SK-N-SH (cell line): ENCODE results near the gene DDAH2. TPM values are rescaled to one million over a fixed set of nuclear protein-coding genes. Genes with fewer than 3 reads are reported as not detected.

ENCODE experiments used
- CTCF ChIA-PET: fragments of 300-600, 350-600 bp; formaldehyde crosslinking; extraction: SDS; loops from one replicate; lab custom pipeline; 2021; lab: Yijun Ruan, JAX
- POLR2A ChIA-PET: fragments of 350-600 bp; sonication (Branson Sonifier 250); formaldehyde crosslinking; extraction: SDS; loops from one replicate; lab custom pipeline; 2020; ENCODE audit warnings: antibody characterized with exemption, inconsistent platforms; lab: Yijun Ruan, JAX
- DNase-seq: peaks from one replicate; pipeline ENCODE4 v3.0.0; 2012
- H2AFZ ChIP-seq: fragments of 200-600 bp; sonication (generic); 2 replicates; pipeline ENCODE4 v1.8.1; 2016; ENCODE audit warnings: antibody characterized with exemption, mild to moderate bottlenecking, low read depth
- H3F3A ChIP-seq: fragments of 200-600 bp; sonication (generic); replicated peaks from 2 replicates; pipeline ENCODE3; 2016; ENCODE audit warnings: antibody characterized with exemption, mild to moderate bottlenecking; ENCODE audit not compliant: insufficient read depth
- H3K27ac ChIP-seq, 2 experiments: fragments of 200-500 bp in 1 of 2; fragments of 200-600 bp in 1 of 2; sonication (Bioruptor generic) in 1 of 2; sonication (generic), shearing (Covaris generic) in 1 of 2; 2 replicates each; pipeline versions ENCODE4 v1.5.1 to v1.6.1; 2014 to 2016; ENCODE audit warnings: low read depth in 2 of 2, inconsistent platforms in 1 of 2, low read length in 1 of 2, mild to moderate bottlenecking in 1 of 2, mixed read lengths in 1 of 2
- H3K27me3 ChIP-seq: fragments of 200-600 bp; sonication (generic), shearing (Covaris generic); 2 replicates; pipeline ENCODE4 v1.6.1; 2016; ENCODE audit warnings: mixed run types; ENCODE audit not compliant: insufficient read depth
- H3K36me3 ChIP-seq, 2 experiments: fragments of 200-500 bp in 1 of 2; fragments of 200-600 bp in 1 of 2; sonication (Bioruptor generic) in 1 of 2; sonication (generic) in 1 of 2; replicated peaks in 1 of 2; 2 replicates each; pipeline versions ENCODE3 to v1.5.1; 2014 to 2016; ENCODE audit warnings: low read length in 1 of 2, mild to moderate bottlenecking in 1 of 2; ENCODE audit not compliant: insufficient read depth in 2 of 2, control insufficient read depth in 1 of 2
- H3K4me1 ChIP-seq, 2 experiments: fragments of 200-500 bp in 1 of 2; fragments of 200-600 bp in 1 of 2; sonication (Bioruptor generic) in 1 of 2; sonication (generic), shearing (Covaris generic) in 1 of 2; 2 replicates each; pipeline versions ENCODE4 v1.5.1 to v1.6.1; 2014 to 2016; ENCODE audit warnings: low read depth in 1 of 2, low read length in 1 of 2, mixed run types in 1 of 2; ENCODE audit not compliant: insufficient read depth in 2 of 2, control insufficient read depth in 1 of 2
- H3K4me2 ChIP-seq: fragments of 200-600 bp; sonication (generic), shearing (Covaris generic); 2 replicates; pipeline ENCODE4 v1.6.1; 2017; ENCODE audit warnings: mixed run types
- H3K4me3 ChIP-seq, 2 experiments: fragments of 200-500 bp in 1 of 2; fragments of 200-600 bp in 1 of 2; sonication (Bioruptor generic) in 1 of 2; sonication (generic), shearing (Covaris generic) in 1 of 2; 2 replicates each; pipeline versions ENCODE4 v1.5.1 to v1.8.1; 2014 to 2016; ENCODE audit warnings: low read depth in 2 of 2, inconsistent platforms in 1 of 2, low read length in 1 of 2, mild to moderate bottlenecking in 1 of 2, mixed read lengths in 1 of 2, moderate library complexity in 1 of 2
- H3K79me2 ChIP-seq: fragments of 200-600 bp; sonication (generic); 2 replicates; pipeline ENCODE4 v1.8.1; 2017; ENCODE audit warnings: mild to moderate bottlenecking; ENCODE audit not compliant: insufficient read depth
- H3K9ac ChIP-seq: fragments of 200-600 bp; sonication (generic); 2 replicates; pipeline ENCODE4 v1.6.1; 2017; ENCODE audit warnings: mixed run types
- H3K9me2 ChIP-seq: fragments of 200-600 bp; sonication (generic); 2 replicates; pipeline ENCODE4 v1.6.1; 2017; ENCODE audit warnings: mixed run types
- H3K9me3 ChIP-seq: fragments of 200-600 bp; sonication (generic); 2 replicates; pipeline ENCODE4 v1.6.1; 2017; ENCODE audit warnings: mixed run types, mild to moderate bottlenecking, moderate library complexity
- H4K20me1 ChIP-seq: fragments of 200-600 bp; sonication (generic); 2 replicates; pipeline ENCODE4 v1.6.1; 2017; ENCODE audit warnings: mild to moderate bottlenecking, mixed run types; ENCODE audit not compliant: insufficient read depth
- CTCF ChIP-seq: fragments of 200-600 bp; sonication (generic); IDR thresholded peaks from 2 replicates; pipeline ENCODE4 v1.6.1; 2017; ENCODE audit warnings: antibody characterized with exemption, mild to moderate bottlenecking, moderate library complexity
- EP300 ChIP-seq, 2 experiments: IDR thresholded peaks; 2 replicates each; pipeline versions ENCODE4 v1.4.0 to v1.6.1; 2012; ENCODE audit warnings: borderline replicate concordance in 1 of 2, low read depth in 1 of 2, low read length in 1 of 2
- EZH2phosphoT487 ChIP-seq: fragments of 200-600 bp; sonication (generic); IDR thresholded peaks from 2 replicates; pipeline ENCODE4 v1.6.1; 2017; ENCODE audit warnings: low read depth, mixed run types, mild to moderate bottlenecking, antibody characterized with exemption, moderate library complexity, borderline replicate concordance
- FOSL2 ChIP-seq: IDR thresholded peaks from 2 replicates; pipeline ENCODE4 v1.4.0; 2012; ENCODE audit warnings: low read depth, mild to moderate bottlenecking, moderate library complexity, borderline replicate concordance
- FOXM1 ChIP-seq: IDR thresholded peaks from 2 replicates; pipeline ENCODE4 v1.4.0; 2012; ENCODE audit warnings: low read depth, mild to moderate bottlenecking
- GABPA ChIP-seq: IDR thresholded peaks from 2 replicates; pipeline ENCODE4 v1.4.0; 2012; ENCODE audit warnings: low read depth, mild to moderate bottlenecking
- GATA2 ChIP-seq: sonication (generic); formaldehyde crosslinking; IDR thresholded peaks from 2 replicates; pipeline ENCODE4 v1.5.0; 2020; ENCODE audit warnings: mild to moderate bottlenecking, missing genetic modification reagents
- MXI1 ChIP-seq: IDR thresholded peaks from 2 replicates; pipeline ENCODE4 v1.6.1; 2012; ENCODE audit warnings: mild to moderate bottlenecking, low read depth, low read length, improper control_type of control experiment
- NFIC ChIP-seq: IDR thresholded peaks from 2 replicates; pipeline ENCODE4 v1.4.0; 2012; ENCODE audit warnings: borderline replicate concordance
- NRF1 ChIP-seq: IDR thresholded peaks from 2 replicates; pipeline ENCODE4 v1.6.1; 2012; ENCODE audit warnings: low read depth, mild to moderate bottlenecking, low read length
- PBX3 ChIP-seq: IDR thresholded peaks from 2 replicates; pipeline ENCODE4; 2012
- REST ChIP-seq: IDR thresholded peaks from 2 replicates; pipeline ENCODE4 v1.6.1; 2012; ENCODE audit warnings: mild to moderate bottlenecking, low read depth, low read length, moderate library complexity
- SIN3A ChIP-seq: IDR thresholded peaks from 2 replicates; pipeline ENCODE4 v1.6.1; 2012; ENCODE audit warnings: low read depth, mild to moderate bottlenecking, low read length, moderate library complexity, borderline replicate concordance
- SMC3 ChIP-seq: IDR thresholded peaks from 2 replicates; pipeline ENCODE4 v1.6.1; 2012; ENCODE audit warnings: low read depth, low read length, improper control_type of control experiment
- TCF12 ChIP-seq: IDR thresholded peaks from 2 replicates; pipeline ENCODE4 v1.4.0; 2012
- WGBS: methylation state at CpG from one replicate; pipeline ENCODE4 v1.1.6; 2017; ENCODE audit warnings: low lambda C conversion rate; 5-methylcytosine and 5-hydroxymethylcytosine counted together
- polyA plus RNA-seq, 3 experiments: library from polyadenylated mRNA; depleted of rRNA; stranded (reverse); fragments of >200 nt; gene quantifications; 2 replicates each; pipeline ENCODE4 v1.2.3, GENCODE V29; 2012

Gene DDAH2
- polyA plus RNA-seq, 1 of the 3 experiments (the other 2 are of a cell fraction), result 180 TPM

GRCh38 chr6:31693535-31693934, 35.6 kb downstream of the DDAH2 start:
- ChIA-PET POLR2A (no interaction called here), CTCF (interaction anchor here (0.6 to 4.5 kb wide), 7 partner anchors 9 to 147 kb away, joined by 3 to 29 read pairs (median 3); partner anchors contain the start of genes ATP6V1G2 and LY6G5C)
- H3K9ac ChIP-seq, result no peak overlapping the region
- H2AFZ ChIP-seq, result no peak overlapping the region
- peaks cover 27 to 43% of the 10 kb centered on the region in 2 experiments for H3K36me3 ChIP-seq
- H4K20me1 ChIP-seq, result no peaks in the 10 kb centered on the region
- no peaks in the 10 kb centered on the region for H3K9me3 ChIP-seq
- no peaks in the 10 kb centered on the region for H3F3A ChIP-seq
- H3K4me3 ChIP-seq, result no peak overlapping the region
- no peaks in the 10 kb centered on the region for H3K79me2 ChIP-seq
- TF ChIP-seq EZH2phosphoT487, result no peak
- no peak for TF ChIP-seq GATA2 (CRISPR knock-in tag)
- no peak for TF ChIP-seq NFIC
- TF ChIP-seq MXI1, result no peak
- no peak for TF ChIP-seq REST
- TF ChIP-seq PBX3, result no peak
- no peak for TF ChIP-seq CTCF
- H3K9me2 ChIP-seq, result no peaks in the 10 kb centered on the region
- 94% methylated on average over 5 of the region's 6 CpGs for WGBS
- DNase-seq, result no peak
- H3K27me3 ChIP-seq, result no peaks in the 10 kb centered on the region
- no peak overlapping the region for H3K27ac ChIP-seq
- no peak overlapping the region for H3K4me2 ChIP-seq
- no peaks in the 10 kb centered on the region for H3K4me1 ChIP-seq

GRCh38 chr6:31692886-31693285, 36.2 kb downstream of the DDAH2 start:
- no peak for TF ChIP-seq FOXM1
- TF ChIP-seq EZH2phosphoT487, result no peak
- no peak for TF ChIP-seq GABPA
- TF ChIP-seq EP300 (IDR thresholded peaks at IDR 0.05; ENCODE audit: borderline replicate concordance in 1 of 2, low read depth in 1 of 2, low read length in 1 of 2), result no peak
- no peak for TF ChIP-seq MXI1
- TF ChIP-seq SMC3, result no peak
- no peak for TF ChIP-seq SIN3A
- no peak for TF ChIP-seq NRF1
- TF ChIP-seq TCF12, result no peak
- no peak for TF ChIP-seq NFIC
- no peak for TF ChIP-seq FOSL2
- H3F3A ChIP-seq, result no peaks in the 10 kb centered on the region
- DNase-seq, result no peak
- ChIA-PET POLR2A (no interaction called here), CTCF (interaction anchor here (1.0 to 4.5 kb wide), 4 partner anchors 8 to 137 kb away, joined by 3 to 29 read pairs (median 6); partner anchors contain the start of gene LY6G5C)
- no peak overlapping the region for H3K9ac ChIP-seq
- no peak overlapping the region for H3K4me3 ChIP-seq
- no peak overlapping the region for H2AFZ ChIP-seq
- 95% methylated on average over 9 of the region's 9 CpGs for WGBS
- no peaks in the 10 kb centered on the region for H3K79me2 ChIP-seq
- H3K36me3 ChIP-seq, result peaks cover 24 to 49% of the 10 kb centered on the region in 2 experiments
- H3K4me2 ChIP-seq, result no peak overlapping the region
- no peaks in the 10 kb centered on the region for H3K4me1 ChIP-seq
- H3K27me3 ChIP-seq, result no peaks in the 10 kb centered on the region
- no peaks in the 10 kb centered on the region for H3K9me2 ChIP-seq
- H4K20me1 ChIP-seq, result no peaks in the 10 kb centered on the region
- no peak overlapping the region for H3K27ac ChIP-seq
- H3K9me3 ChIP-seq, result no peaks in the 10 kb centered on the region
